ENCODE data around the gene MAG. TPM values are rescaled to one million over a fixed set of nuclear protein-coding genes. Genes with fewer than 3 reads are reported as not detected.

The MAG gene, protein sequence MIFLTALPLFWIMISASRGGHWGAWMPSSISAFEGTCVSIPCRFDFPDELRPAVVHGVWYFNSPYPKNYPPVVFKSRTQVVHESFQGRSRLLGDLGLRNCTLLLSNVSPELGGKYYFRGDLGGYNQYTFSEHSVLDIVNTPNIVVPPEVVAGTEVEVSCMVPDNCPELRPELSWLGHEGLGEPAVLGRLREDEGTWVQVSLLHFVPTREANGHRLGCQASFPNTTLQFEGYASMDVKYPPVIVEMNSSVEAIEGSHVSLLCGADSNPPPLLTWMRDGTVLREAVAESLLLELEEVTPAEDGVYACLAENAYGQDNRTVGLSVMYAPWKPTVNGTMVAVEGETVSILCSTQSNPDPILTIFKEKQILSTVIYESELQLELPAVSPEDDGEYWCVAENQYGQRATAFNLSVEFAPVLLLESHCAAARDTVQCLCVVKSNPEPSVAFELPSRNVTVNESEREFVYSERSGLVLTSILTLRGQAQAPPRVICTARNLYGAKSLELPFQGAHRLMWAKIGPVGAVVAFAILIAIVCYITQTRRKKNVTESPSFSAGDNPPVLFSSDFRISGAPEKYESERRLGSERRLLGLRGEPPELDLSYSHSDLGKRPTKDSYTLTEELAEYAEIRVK
- total RNA-seq (2021; fragmentation: NEBNext Ultra II Directional; extraction: Animal tissue kit (Norgen Biotek cat#: 25700)): 0.46 and 1.3 TPM in 2 replicates
- polyA plus RNA-seq (2011; rRNA removed): 0.20 and 0.72 TPM in 2 replicates
- 0.41 TPM for polyA plus RNA-seq (2011; cell fraction: cytosol; rRNA removed)
- polyA plus RNA-seq (2011; cell fraction: nucleus; rRNA removed): 1.7 TPM
- polyA plus RNA-seq (2012, experiment 1 of 2): 0.22 to 0.74 TPM (median 0.54 TPM) in 4 replicates
- 0.28 TPM for polyA plus RNA-seq (2012, experiment 2 of 2)
- 1.4 TPM for polyA plus RNA-seq (2013, experiment 1 of 2)
- polyA plus RNA-seq (2013, experiment 2 of 2): 1.3 TPM
- polyA minus RNA-seq (2011; rRNA and poly(A)+ RNA removed): 0.25 and 0.90 TPM in 2 replicates
- polyA minus RNA-seq (2011; cell fraction: cytosol; rRNA and poly(A)+ RNA removed): not detected
- polyA minus RNA-seq (2011; cell fraction: nucleus; rRNA and poly(A)+ RNA removed): not detected
- long read RNA-seq, experiment 1: 0 reads
- long read RNA-seq, experiment 2: 0 reads

DNA sequence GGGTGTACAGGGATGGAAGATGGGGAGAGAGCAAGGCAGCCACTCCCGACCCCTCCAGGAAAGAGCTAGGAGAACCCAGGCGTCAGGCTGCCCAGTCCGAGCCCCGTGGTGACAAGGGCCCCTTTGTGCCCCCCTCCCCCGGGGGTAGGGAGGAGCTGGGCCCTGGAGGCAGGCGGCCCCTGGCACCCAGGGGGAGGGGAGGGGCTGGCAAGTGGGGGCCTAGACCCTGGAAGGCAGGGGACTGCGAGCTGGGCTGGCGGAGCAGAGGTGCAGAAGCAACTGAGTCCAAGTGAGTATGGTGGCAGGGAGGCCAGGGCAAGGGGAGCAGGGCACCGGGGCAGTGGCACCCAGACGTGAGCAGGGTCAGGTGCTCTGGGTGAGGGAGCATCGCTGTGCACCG, at the start of gene MAG:
TSS of gene MAG (plus strand) at position 246 of the 400 bp plus-strand sequence. CDS start 3,248 bp downstream, outside the sequence.
- Histone ChIP-seq H3K18ac (ENCODE audit: extremely low read depth, low read length) (no peak within 1 kb of the TSS), H4K8ac (ENCODE audit: extremely low read depth, insufficient read depth, low read length) (peak within 1 kb of the TSS; percentile 71), H3K4me3 (ENCODE audit: extremely low read depth in 1 of 4, insufficient read depth in 2 of 4, low read depth in 3 of 4, low read length in 4 of 4) (no peak within 1 kb of the TSS), H3K27me3 (replicated peaks in 1 of 4; ENCODE audit: control insufficient read depth in 3 of 4, extremely low read depth in 1 of 4, insufficient read depth in 3 of 4, low read length in 3 of 4) (no peaks in the 10 kb centered on the region; a peak in 1 of 7 replicates), H3K4me1 (replicated peaks in 1 of 4; ENCODE audit: control insufficient read depth in 3 of 4, insufficient read depth in 4 of 4, low read length in 3 of 4) (peaks cover 0 to 24% (median 10%) of the 10 kb centered on the region in 4 experiments; a peak in 6 of 7 replicates), H4K20me1 (replicated peaks in 1 of 2; ENCODE audit: control insufficient read depth in 1 of 2, insufficient read depth in 2 of 2, low read length in 2 of 2) (no peaks in the 10 kb centered on the region), H3K4ac (replicated peaks; ENCODE audit: insufficient read length, low read depth, low read length) (no peak within 1 kb of the TSS), H3K36me3 (ENCODE audit: control insufficient read depth in 2 of 4, insufficient read depth in 4 of 4, low read length in 3 of 4) (no peaks in the 10 kb centered on the region), H3K14ac (ENCODE audit: insufficient read length) (no peak within 1 kb of the TSS), H3K56ac (replicated peaks; ENCODE audit: insufficient read length, low read depth, low read length) (no peak within 1 kb of the TSS), H3K79me1 (ENCODE audit: low read depth, low read length) (no peaks in the 10 kb centered on the region), H3K23ac (ENCODE audit: insufficient read length) (no peak within 1 kb of the TSS), H2AK5ac (ENCODE audit: low read depth, low read length) (peak within 1 kb of the TSS; percentile 71; the same call in 1 of the 2 replicates), H2AFZ (ENCODE audit: low read length) (no peak within 1 kb of the TSS), H3K23me2 (ENCODE audit: low read depth, low read length) (peaks cover 4% of the 10 kb centered on the region; the same call in 1 of the 2 replicates), H4K5ac (ENCODE audit: insufficient read length, low read depth, low read length) (no peak within 1 kb of the TSS), H2BK20ac (ENCODE audit: low read length) (0 out of 2 replicates have a peak within 1 kb of the TSS, but pooled peaks have one; percentile 55), H3K9ac (replicated peaks in 1 of 4; ENCODE audit: extremely low read depth in 1 of 4, low read depth in 3 of 4, low read length in 3 of 4) (no peak within 1 kb of the TSS), H3K79me2 (ENCODE audit: control insufficient read depth in 1 of 2, insufficient read depth in 2 of 2, low read length in 2 of 2) (no peaks in the 10 kb centered on the region), H4K91ac (replicated peaks; ENCODE audit: insufficient read length, low read length) (peak within 1 kb of the TSS; percentile 25), H2BK120ac (replicated peaks; ENCODE audit: low read depth, low read length) (no peak within 1 kb of the TSS), H2BK12ac (ENCODE audit: low read depth, low read length) (peak within 1 kb of the TSS; percentile 90; the same call in 1 of the 2 replicates), H2BK15ac (ENCODE audit: low read length) (0 out of 2 replicates have a peak within 1 kb of the TSS, but pooled peaks have one; percentile 46), H2BK5ac (ENCODE audit: low read depth, low read length) (peak within 1 kb of the TSS; percentile 44), H3K27ac (ENCODE audit: low read depth, low read length) (no peak within 1 kb of the TSS), H3K4me2 (ENCODE audit: insufficient read depth in 1 of 2, low read depth in 2 of 2, low read length in 2 of 2) (no peak within 1 kb of the TSS), H3K9me3 (ENCODE audit: insufficient read depth in 2 of 2, low read depth in 1 of 2, low read length in 1 of 2) (no peaks in the 10 kb centered on the region)
- ChIA-PET CTCF (ENCODE audit: partially characterized antibody) (interaction anchor here (1.2 kb wide), 1 partner anchor 21 kb away, joined by 3 read pairs; no protein-coding TSS in a partner anchor), POLR2A (ENCODE audit: partially characterized antibody) (interaction anchor here (2.2 kb wide), 1 partner anchor 11 kb away, joined by 16 read pairs; the partner anchor contains the start of gene HAMP)
- WGBS, 2 experiments (ENCODE audit: extremely low coverage in 1 of 2, insufficient coverage in 1 of 2, insufficient read length in 1 of 2, insufficient replicate concordance in 2 of 2, low coverage in 1 of 2, low lambda C conversion rate in 2 of 2, missing lambda C conversion rate in 1 of 2): 72% methylated on average over 2 of the region's 12 CpGs; no CpG with 5 or more reads in 1 of the 2 experiments
- no peak for FAIRE-seq
- no peak for DNase-seq (ENCODE audit: low read depth in 1 of 2, low spot score in 2 of 2)
- no peak for TF ChIP-seq ASH2L (IDR thresholded peaks at IDR 0.05; ENCODE audit: low read length)
- TF ChIP-seq, protein P1, sequence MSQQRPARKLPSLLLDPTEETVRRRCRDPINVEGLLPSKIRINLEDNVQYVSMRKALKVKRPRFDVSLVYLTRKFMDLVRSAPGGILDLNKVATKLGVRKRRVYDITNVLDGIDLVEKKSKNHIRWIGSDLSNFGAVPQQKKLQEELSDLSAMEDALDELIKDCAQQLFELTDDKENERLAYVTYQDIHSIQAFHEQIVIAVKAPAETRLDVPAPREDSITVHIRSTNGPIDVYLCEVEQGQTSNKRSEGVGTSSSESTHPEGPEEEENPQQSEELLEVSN (IDR thresholded peaks at IDR 0.05): no peak
- TF ChIP-seq YY1 (IDR thresholded peaks at IDR 0.05; ENCODE audit: low read depth, low read length): no peak
- no peak for TF ChIP-seq CEBPB (IDR thresholded peaks at IDR 0.05; ENCODE audit: low read depth, low read length)

Measured in H1 (cell line).